SIG-M5 treated with dmso at 0.1 percent for 504 hours (cell line): ENCODE data around the gene DGKG.
A peak's percentile ranks its signal among the peaks of the same experiment; 100 is the strongest.

Experiments
- DNase-seq: peaks from one replicate; lab custom pipeline; 2025; ENCODE audit not compliant: unreplicated experiment; lab: John Stamatoyannopoulos, UW

DGKG gene

DNA sequence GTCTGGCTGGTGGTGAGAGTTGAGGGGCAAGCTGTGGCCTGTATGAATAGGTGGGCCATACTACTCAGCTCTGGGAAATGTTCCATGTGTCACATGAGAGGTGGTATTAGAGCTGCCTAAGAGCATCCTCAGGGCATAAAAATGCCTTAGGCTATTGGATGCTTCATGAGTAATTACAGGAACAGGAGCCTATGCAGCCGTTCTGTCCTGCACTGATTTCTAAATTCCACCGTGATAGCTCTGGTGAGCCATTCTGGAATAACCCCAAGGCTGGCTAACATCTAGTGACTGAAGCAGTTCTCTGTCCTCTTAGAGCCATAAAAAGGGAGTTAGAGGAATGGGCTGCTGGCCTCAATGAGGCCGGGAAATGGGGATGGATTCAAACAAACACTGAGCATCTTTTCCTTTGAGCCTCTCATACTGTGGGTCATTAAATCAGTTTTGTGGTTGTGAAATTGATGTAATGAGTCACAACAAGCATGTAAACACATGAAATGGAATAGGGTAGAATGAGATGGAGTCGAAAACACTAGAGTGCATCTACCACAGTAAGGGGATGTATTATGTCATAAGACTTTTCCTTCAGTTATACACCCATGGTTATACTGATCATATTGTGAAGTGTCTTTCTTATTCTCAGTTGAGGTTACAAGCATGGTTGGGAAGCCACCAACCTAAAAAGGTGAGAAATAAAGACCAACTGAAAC, 41.0 kb downstream of the DGKG start:
- DNase-seq = no peak

DNA sequence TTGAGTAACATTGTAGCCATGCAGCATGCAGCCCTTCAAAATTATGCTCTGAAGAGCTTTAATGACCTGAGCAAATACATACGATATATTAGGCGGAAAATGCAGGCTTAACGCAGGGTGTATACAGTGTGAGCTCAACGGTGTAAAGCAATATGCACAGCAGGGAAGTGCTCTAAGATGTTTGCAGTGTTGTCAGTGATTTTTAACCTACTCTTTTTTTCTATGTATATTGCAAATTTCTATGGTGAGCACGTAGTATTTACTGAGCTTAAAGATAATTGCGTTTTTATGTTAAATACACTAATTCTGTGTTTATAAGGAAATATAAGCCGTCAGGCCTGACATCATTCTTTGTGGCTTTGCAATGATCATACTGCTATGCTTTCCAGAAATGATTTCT, 42.1 kb downstream of the DGKG start:
- DNase-seq = no peak

DNA sequence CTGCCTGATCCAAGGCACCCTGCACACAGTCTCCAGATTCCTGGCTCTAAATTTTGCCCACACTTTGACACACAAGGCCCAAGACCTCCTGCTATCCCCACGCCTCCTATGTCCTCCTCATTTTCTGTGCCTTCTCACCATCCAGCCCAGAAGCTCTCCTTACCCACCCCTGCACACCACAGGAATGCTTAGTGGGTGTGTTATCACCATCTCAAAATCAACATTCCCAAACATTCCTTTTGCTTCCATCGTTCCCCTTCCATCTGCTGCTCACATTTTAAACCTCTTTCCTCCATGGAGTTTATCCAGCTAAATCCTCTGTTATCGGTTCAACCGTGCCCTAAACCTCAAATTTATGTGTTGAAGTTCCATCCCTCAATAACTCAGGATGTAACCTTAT, 43.9 kb downstream of the DGKG start:
- DNase-seq = no peak

DNA sequence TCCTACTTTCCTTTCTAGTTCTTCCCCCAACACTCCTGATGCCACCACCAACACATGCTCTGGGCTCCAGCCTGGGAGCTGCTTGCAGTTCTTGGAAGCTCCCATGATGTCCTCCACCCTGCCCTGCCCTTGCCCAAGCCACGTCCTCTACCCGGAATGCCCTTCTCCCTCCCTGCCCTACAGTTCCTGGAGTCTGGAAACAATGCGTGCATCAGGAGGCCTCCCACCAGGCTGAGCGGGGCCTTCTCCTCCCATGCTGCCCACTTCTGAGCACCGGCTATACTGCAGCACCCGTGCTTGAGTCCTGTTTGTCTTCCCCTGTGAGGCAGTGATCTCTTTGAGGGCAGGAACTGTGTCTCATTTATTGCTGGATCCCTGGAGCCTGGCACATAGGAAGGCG, 44.6 kb downstream of the DGKG start:
- DNase-seq = no peak

DNA sequence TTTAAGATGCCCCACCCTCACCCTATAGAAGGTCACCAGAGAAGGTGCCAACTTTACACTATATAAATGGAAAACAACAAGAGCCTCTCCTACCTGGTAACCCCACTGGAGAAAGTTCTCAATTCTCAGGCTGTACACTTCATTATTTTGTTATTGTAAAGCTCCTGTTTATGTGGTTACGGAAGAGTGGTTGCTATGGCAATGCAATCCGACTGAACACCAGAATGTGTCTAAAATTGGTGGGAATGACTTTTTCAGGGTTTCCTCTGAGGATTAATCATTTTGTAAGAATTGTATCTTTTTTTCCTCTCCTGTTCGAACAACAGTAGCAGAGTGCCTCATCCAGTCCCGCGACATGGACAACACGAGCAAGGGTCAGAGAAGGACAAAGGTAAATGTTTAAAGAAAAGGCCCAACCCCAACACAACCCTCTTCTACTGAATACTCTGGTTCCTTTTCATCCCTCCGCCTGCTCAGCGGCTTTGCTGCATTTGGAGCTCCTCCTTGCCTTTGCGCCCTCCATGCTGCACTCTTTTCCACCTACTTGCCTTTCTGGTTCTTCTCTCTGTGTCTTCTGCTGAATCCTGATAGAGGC, 45.3 kb downstream of the DGKG start:
- DNase-seq = no peak

DNA sequence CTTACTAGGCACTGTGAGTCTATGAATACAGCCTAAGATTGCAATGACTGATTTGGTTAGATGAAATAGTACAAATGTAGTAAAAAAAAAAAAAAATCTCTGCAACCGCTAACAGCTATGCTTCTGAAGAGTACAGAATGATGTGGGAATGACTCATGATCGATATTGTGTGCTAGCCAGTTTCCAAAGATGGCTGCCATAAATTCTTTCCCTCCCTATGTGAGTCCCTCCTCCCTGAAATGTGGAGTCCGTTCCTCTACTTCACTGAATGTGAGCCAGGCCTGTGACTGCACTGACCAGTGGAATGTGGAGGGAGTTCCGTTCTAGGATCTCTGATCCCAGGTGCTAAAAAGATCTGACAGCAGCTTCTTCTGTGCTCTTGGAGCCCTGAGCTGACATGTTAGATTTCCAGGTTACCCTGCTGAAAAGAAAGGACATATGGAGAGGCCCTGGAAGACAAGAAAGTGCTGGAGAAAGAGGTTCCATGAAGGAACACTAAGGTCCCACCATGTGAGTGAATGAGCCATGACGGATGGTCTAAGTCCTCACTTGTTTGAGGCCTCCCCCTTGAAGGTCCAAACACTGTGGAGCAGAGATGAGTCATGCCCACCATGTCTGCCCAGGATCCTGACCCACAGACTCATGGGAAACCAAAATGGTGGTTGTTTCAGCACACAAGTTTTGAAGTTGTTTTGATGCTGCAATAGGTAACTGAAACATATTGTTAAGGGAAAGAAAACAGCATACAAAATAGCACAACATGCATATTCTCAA, 46.3 kb downstream of the DGKG start:
- no peak for DNase-seq

DNA sequence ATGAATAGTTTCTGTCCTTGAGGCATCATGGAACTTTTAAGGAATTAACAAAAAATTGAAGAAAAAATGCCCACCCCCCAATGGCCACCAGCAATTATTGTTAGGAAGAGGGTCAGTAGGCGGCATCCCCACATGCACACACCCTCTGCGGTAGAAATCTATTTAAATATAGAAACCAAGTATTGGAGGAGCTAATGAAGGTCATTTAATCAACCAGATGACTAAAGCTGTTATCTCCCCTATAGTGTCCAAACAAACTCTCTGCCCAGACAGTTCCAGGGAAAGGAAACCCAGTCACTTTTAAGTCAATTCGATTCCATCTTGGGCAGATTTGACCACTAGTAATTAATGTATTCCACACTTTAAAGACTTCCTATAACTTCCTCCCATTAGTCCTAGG, 47.1 kb downstream of the DGKG start:
- DNase-seq = no peak

GRCh38 chr3:186311441-186311840, 50.6 kb downstream of the DGKG start:
- DNase-seq = no peak

DNA sequence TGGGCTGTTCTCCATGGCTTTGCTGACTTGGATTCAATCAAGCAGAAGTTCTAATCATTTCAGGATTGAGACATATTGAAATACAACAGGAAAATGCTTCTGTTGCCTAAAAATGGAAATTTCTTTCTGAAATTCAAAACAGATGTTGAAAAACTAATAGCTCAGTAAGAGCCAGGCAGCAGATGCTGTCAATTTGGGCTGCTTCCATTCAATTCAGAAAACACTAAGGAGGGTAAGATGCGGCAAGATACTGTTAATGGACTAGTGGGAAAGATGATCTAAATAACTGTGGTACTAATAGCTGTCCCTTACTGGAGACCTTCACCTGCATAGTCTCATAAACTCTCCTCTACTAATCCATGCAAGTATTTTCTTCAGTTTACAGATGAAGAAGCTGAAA, 53.5 kb downstream of the DGKG start:
- no peak for DNase-seq

DNA sequence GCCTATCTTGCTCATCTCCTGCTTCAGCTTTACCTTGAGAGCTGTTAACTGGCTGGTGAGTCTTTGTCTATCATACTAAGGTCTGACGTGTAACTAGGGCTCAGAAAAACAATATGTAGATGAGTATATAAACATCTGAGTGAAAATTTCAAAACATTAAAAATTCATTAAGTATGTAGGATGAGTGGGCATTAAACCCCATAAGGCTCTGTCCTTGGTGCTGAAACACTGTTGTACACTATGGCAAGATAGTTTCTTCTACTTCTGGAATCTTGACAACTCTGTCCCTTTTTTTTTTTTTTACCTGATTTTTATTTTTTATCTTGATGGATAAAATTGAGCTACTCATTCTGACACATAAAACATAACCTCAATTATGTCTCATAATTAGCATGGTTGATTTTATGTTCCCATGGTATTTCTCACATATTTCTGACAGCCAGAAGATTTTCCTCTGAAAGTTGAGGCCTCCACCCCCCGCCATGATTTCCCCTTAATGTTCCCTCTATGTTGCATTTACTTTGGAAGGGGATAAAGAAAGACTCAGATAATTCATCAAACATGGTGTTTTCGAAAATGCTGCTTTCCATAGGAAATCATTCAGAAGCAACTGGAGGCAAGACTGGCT, 54.3 kb downstream of the DGKG start:
- DNase-seq = peak; percentile 9

- DNase-seq = no peak
These were observed 56.7 kb downstream of the DGKG start for GRCh38 chr3:186305286-186305685.

DNA sequence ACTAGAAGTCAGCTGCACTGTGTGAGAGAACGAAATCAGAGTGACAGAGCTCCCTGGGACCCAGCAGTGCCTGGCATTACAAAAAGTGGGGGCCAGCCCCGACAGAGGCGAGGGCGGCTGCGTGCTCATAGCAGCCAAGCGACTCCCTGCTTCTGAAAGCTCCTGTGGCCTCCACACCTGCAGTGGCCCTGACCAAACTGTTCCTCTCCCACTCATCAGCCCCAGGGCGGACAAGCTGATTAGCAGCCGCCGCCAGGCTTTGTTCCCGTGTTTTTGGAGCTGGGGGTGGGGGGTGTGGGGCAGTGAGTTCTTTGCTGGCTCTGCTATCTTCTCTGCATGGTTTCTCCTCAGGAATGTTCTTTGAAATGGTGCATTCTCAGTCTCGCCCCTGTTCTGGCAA, 58.1 kb downstream of the DGKG start:
- no peak for DNase-seq

- DNase-seq = no peak
These were observed 62.7 kb downstream of the DGKG start for GRCh38 chr3:186299327-186299726.

DNA sequence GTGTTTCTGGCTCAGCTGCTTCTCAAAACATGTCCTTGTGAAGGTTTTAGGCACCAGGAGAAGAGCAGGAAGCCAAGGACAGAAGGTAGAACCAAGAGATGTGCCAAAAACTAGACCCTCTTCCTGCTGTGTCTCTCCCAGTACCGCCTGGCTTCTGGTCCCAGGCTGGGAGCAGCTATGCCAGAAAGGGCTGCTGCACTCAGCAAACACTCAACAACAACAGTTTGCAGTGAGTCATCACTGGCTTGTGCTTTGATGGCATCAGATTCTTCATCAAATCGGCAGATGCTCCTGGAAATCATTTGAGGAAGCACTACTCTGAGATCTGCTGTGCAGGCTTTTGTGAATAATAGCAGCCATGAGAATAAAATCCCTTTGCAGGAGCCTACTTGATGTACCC, 63.2 kb downstream of the DGKG start:
- no peak for DNase-seq

GRCh38 chr3:186290796-186291195, 71.2 kb downstream of the DGKG start:
- no peak for DNase-seq

- DNase-seq = no peak
These were observed 74.3 kb downstream of the DGKG start for GRCh38 chr3:186287711-186288110.

GRCh38 chr3:186286114-186286513, 75.9 kb downstream of the DGKG start:
- DNase-seq = no peak

- no peak for DNase-seq
These were observed 77.4 kb downstream of the DGKG start for GRCh38 chr3:186284661-186285060.

GRCh38 chr3:186284349-186284652, 77.7 kb downstream of the DGKG start:
- no peak for DNase-seq

DNA sequence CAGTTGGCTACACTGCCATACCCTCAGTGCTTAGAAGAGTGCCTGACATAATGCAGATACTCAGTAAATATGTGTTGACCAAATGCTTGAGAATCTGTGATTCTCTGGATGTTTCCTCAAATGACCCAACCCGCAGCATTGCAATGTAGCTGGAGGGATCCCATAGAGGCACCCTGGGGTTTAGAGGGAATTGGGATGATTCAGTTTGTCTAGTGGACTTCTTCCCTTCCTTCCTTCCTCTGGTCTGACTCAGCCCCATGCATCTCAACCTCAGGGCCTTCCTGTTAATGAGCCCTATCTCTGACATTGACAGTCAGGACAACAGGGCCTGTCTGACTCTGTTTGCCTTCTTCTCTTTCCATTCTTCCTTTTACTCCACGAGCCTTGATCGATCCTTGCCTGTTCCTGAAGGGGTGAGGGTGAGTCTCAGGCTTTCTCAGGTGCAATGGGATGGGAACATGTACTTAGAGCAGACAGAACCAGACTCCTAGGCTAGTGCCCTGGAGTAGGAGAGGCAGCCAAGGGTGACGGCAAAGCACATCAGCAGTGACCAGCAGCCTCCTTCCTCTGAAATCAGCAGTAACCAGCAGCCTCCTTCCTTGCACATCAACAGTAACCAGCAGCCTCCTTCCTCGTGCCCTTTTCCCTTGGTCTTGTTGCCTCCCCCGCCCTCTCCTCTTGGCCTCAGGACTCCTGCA, 78.2 kb downstream of the DGKG start:
- DNase-seq = no peak

DNA sequence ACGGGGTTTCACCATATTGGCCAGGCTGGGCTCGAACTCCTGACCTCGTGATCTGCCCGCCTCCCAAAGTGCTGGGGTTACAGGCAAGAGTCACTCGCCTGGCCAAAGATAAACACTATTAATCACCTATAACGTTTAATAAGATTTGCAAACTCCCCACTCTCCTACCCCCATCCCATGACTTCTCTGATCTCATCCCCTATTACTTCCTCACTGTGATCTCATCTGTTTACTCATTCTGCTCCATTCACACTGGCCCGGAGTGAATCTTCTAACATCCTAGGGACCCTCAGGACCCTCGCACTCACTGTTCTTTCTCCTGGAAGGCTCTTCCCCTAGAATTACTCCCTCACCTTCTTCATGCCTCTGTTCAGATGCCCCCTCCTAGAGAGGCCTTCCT, 78.9 kb downstream of the DGKG start:
- DNase-seq = no peak

DNA sequence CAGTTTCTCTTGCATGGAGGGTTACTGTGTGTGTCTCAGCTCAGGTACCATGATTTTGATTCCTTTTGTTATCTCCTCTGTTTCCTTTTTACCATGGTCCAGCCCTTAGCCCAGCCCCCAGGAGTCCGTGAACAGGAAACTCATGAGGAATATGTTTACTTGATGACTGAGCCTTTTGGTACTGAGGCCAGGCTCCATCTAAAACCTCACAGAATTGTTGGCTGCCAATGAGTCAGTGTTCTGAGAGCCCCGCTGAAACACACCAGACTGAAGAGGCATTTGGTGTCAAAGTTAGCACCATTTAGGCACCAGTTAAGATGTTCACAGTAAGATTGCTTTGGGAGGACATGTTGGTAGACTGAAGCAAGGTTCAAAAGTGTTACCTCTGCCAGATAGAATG, 80.9 kb downstream of the DGKG start:
- DNase-seq = no peak
